ENCODE data around the gene FGF2.
"Not testable (repeated sequence)": the region's sequence is repeated elsewhere in the genome, so short reads cannot be mapped to it uniquely, and the experiment has no call there.

FGF2 gene

DNA sequence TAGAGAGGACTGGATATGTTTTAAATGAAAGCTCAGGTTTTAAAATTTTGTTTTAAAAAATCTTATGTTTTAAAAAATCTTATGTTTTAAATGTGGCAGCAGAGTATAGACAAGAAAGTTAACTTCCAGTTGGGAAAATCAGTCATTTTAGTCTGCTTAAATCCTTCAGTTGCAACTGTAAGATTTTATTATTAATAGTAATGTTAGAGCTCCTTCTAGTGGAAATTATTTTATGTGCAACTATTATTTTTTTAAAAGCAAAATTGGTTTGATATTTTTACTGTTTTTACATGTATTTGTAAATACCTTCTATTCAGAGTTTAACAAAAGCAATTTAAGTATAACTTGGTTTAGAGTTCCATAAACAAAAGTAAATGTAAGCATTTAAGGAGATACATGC, 104.2 kb downstream of the FGF2 start:
- no peak for DNase-seq (ENCODE audit: low read depth)

DNA sequence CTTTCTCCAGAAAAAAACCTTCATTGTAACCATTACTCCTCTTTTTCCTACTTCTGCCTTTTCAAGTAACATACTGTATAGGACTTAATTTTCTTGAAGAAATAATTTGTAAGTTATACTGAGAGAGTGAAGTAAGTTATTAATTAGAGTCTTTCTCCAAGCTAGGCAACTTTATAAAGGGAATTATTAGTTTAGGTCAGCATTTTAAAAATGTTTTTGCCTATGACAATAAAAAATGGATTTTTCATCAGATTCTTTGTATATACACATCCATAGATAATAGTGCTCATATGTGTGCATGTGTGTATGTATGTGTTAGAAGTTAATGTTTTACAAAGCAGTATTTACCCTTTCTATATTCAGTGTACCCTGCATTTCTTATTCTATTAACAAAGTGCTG, 106.1 kb downstream of the FGF2 start:
- DNase-seq (ENCODE audit: low read depth), result no peak

GRCh38 chr4:122945136-122945535, 118.5 kb downstream of the FGF2 start:
- not testable (repeated sequence) for DNase-seq (ENCODE audit: low read depth)

GRCh38 chr4:122946142-122946541, 119.5 kb downstream of the FGF2 start:
- no peak for DNase-seq (ENCODE audit: low read depth)
